Measurements from ENCODE around the gene ARHGAP31.

DNA sequence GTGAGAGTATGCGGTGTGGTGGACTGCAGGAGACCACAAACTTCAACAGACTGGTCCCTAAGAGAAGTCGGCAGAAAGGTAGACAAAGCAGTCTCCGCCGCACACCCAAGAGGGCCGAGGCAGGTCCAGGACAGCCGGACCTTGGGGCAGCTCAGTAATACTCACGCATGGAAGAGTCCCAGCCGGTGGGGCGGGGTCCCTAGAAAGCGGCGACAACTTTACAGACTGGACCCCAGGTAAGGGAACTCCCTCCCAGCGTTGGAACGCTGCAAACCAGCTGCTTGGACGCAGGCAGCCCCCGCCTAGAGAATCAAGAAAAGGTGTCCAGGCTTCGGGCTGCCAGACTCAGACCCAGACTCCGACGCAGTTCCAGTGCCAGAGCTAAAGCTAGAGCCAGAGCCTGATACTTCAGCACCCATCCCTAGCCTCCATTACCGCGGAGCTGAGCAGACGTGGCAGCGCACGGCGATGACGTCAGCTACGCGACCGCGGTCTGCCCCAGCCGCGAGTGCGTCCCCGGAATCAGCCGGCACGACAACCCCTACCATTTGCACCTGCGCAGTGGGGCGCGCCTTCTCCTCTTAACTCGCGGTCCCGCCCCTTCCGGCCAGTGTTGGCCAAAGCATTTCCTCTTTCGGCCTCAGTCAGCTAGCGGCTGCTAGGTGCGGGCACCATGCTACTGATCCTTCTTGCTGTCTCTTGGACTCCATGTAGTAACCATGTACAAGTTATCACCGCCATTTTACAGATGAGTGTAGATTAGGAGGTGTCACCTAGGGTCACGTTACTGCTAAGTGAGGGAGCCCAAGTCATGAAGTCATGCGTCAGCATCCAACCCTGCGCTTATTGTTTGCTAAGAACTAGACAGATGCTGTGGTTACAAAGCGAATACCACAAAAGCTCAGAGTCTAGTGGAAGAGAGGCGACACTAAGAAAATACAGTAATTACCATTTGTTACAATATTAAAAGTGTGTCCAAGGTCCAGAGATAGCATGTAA, 169.3 kb downstream of the ARHGAP31 start, which contains the start of gene TMEM39A:
- TF ChIP-seq, protein P1, sequence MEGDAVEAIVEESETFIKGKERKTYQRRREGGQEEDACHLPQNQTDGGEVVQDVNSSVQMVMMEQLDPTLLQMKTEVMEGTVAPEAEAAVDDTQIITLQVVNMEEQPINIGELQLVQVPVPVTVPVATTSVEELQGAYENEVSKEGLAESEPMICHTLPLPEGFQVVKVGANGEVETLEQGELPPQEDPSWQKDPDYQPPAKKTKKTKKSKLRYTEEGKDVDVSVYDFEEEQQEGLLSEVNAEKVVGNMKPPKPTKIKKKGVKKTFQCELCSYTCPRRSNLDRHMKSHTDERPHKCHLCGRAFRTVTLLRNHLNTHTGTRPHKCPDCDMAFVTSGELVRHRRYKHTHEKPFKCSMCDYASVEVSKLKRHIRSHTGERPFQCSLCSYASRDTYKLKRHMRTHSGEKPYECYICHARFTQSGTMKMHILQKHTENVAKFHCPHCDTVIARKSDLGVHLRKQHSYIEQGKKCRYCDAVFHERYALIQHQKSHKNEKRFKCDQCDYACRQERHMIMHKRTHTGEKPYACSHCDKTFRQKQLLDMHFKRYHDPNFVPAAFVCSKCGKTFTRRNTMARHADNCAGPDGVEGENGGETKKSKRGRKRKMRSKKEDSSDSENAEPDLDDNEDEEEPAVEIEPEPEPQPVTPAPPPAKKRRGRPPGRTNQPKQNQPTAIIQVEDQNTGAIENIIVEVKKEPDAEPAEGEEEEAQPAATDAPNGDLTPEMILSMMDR (conservative IDR thresholded peaks at IDR 0.05 in 1 of 2, IDR thresholded peaks at IDR 0.05 in 1 of 2; ENCODE audit: low read depth in 1 of 2, low read length in 2 of 2): no peak
- TF ChIP-seq EZH2 (IDR thresholded peaks at IDR 0.05; ENCODE audit: low read length, missing control alignments): no peak
